HCT116 (cell line): ENCODE data around the gene QKI. TPM values are rescaled to one million over a fixed set of nuclear protein-coding genes. Genes with fewer than 3 reads are reported as not detected.

Source experiments
- ATAC-seq: fragments of 200-7000 bp; cut with Tn5 transposase; 2 replicates; pipeline ENCODE4 v1.9.1; 2020; ENCODE audit warnings: mild to moderate bottlenecking, moderate library complexity
- BruUV-seq: library from RNA; stranded (reverse); fragments of 400-500 nt; replicated peaks from 2 replicates; lab custom pipeline; 2021; lab: Mats Ljungman, UMichigan
- CTCF ChIA-PET: fragments of 300-600 bp; sonication (Branson Sonifier 250); formaldehyde crosslinking; loops from one replicate; lab custom pipeline; 2021; ENCODE audit warnings: antibody characterized with exemption; lab: Charles Lee
- POLR2A ChIA-PET: fragments of 300-600, 350-600 bp; sonication (Branson Sonifier 250); formaldehyde crosslinking; loops from one replicate; lab custom pipeline; 2021; ENCODE audit warnings: antibody characterized with exemption; lab: Charles Lee
- RAD21 ChIA-PET, 2 experiments: fragments of 300-600 bp; sonication (Branson Sonifier 250); formaldehyde crosslinking; loops; one replicate each; lab custom pipeline; 2023; ENCODE audit warnings: low total read pairs in 2 of 2; ENCODE audit not compliant: uncharacterized antibody in 2 of 2, unreplicated experiment in 2 of 2, low non-redundant PET in 1 of 2; lab: Charles Lee
- DNase-seq: peaks from one replicate; pipeline ENCODE4 v3.0.0-alpha.2; 2010; ENCODE audit warnings: low read depth, low spot score
- H2AFZ ChIP-seq: fragments of 200-600 bp; shearing (Covaris generic), sonication (generic); 2 replicates; pipeline ENCODE4 v1.6.1; 2017; ENCODE audit warnings: low read depth, mixed run types, mixed read lengths, antibody characterized with exemption, low read length; ENCODE audit not compliant: poor library complexity, severe bottlenecking
- H3K27ac ChIP-seq: 2 replicates; pipeline ENCODE4 v1.5.1; 2012; ENCODE audit warnings: low read depth, low read length
- H3K27me3 ChIP-seq: fragments of 200-600 bp; sonication (generic); 2 replicates; pipeline ENCODE4 v1.6.1; 2016; ENCODE audit warnings: mixed run types, low read length, mixed read lengths; ENCODE audit not compliant: insufficient read depth
- H3K36me3 ChIP-seq, 2 experiments: fragments of 200-500 bp in 1 of 2; fragments of 200-600 bp in 1 of 2; sonication (Bioruptor generic) in 1 of 2; sonication (generic) in 1 of 2; 2 replicates each; pipeline versions ENCODE4 v1.5.1 to v1.6.1; 2014 to 2016; ENCODE audit warnings: low read length in 2 of 2, inconsistent platforms in 1 of 2, mixed read lengths in 1 of 2, mixed run types in 1 of 2; ENCODE audit not compliant: insufficient read depth in 2 of 2, control insufficient read depth in 1 of 2
- H3K4me1 ChIP-seq, 2 experiments: fragments of 200-600 bp in 1 of 2; sonication (generic) in 1 of 2; 2 replicates each; pipeline versions ENCODE4 v1.5.1 to v1.6.1; 2012 to 2017; ENCODE audit warnings: low read length in 2 of 2, inconsistent platforms in 1 of 2, mild to moderate bottlenecking in 1 of 2, mixed read lengths in 1 of 2, mixed run types in 1 of 2, moderate library complexity in 1 of 2; ENCODE audit not compliant: insufficient read depth in 2 of 2, control insufficient read depth in 1 of 2
- H3K4me2 ChIP-seq: fragments of 200-600 bp; sonication (generic); 2 replicates; pipeline ENCODE4 v1.6.1; 2017; ENCODE audit warnings: mixed run types, low read length, mixed read lengths
- H3K4me3 ChIP-seq, 2 experiments: fragments of 200-600 bp in 1 of 2; sonication (generic) in 1 of 2; replicated peaks in 1 of 2; 2 replicates each; pipeline ENCODE4 v1.5.1; 2011 to 2016; ENCODE audit warnings: low read length in 2 of 2, control low read depth in 1 of 2, low read depth in 1 of 2, mild to moderate bottlenecking in 1 of 2, mixed read lengths in 1 of 2, mixed run types in 1 of 2
- H3K79me2 ChIP-seq: fragments of 200-600 bp; sonication (generic); 2 replicates; pipeline ENCODE4 v1.6.1; 2017; ENCODE audit warnings: mild to moderate bottlenecking, mixed run types, low read length, moderate library complexity, mixed read lengths; ENCODE audit not compliant: insufficient read depth
- H3K9ac ChIP-seq: fragments of 200-600 bp; sonication (generic); 2 replicates; pipeline ENCODE4 v1.6.1; 2016; ENCODE audit warnings: low read length, mixed read lengths
- H3K9me2 ChIP-seq: fragments of 200-600 bp; sonication (generic), shearing (Covaris generic); 2 replicates; pipeline ENCODE4 v1.6.1; 2017; ENCODE audit warnings: mixed run types, mild to moderate bottlenecking, moderate library complexity; ENCODE audit not compliant: insufficient read depth
- H3K9me3 ChIP-seq, 2 experiments: fragments of 200-500 bp in 1 of 2; fragments of 200-600 bp in 1 of 2; sonication (Bioruptor generic) in 1 of 2; sonication (generic) in 1 of 2; 2 replicates each; pipeline ENCODE4 v1.6.1; 2014 to 2017; ENCODE audit warnings: low read length in 2 of 2, mixed read lengths in 2 of 2, inconsistent platforms in 1 of 2, low read depth in 1 of 2, mild to moderate bottlenecking in 1 of 2, mixed run types in 1 of 2, moderate library complexity in 1 of 2; ENCODE audit not compliant: control insufficient read depth in 1 of 2, insufficient read depth in 1 of 2
- H4K20me1 ChIP-seq: fragments of 200-600 bp; sonication (generic), shearing (Covaris generic); 2 replicates; pipeline ENCODE4 v1.6.1; 2017; ENCODE audit warnings: mixed run types, mild to moderate bottlenecking, moderate library complexity; ENCODE audit not compliant: insufficient read depth
- CBX3 ChIP-seq: IDR thresholded peaks from 2 replicates; pipeline ENCODE4 v1.6.1; 2012; ENCODE audit warnings: low read depth
- CTCF ChIP-seq, 3 experiments: fragments of 200-600 bp in 1 of 3; sonication (generic) in 1 of 3; IDR thresholded peaks in 2 of 3; conservative IDR thresholded peaks in 1 of 3; 2 replicates each; pipeline ENCODE4 v1.5.1; 2012 to 2017; ENCODE audit warnings: low read depth in 2 of 3, low read length in 2 of 3, antibody characterized with exemption in 1 of 3, borderline replicate concordance in 1 of 3, control low read depth in 1 of 3, mild to moderate bottlenecking in 1 of 3, mixed read lengths in 1 of 3, mixed run types in 1 of 3, moderate library complexity in 1 of 3; ENCODE audit not compliant: insufficient read depth in 1 of 3
- ELF1 ChIP-seq: IDR thresholded peaks from 2 replicates; pipeline ENCODE4 v1.6.1; 2012; ENCODE audit warnings: low read depth, borderline replicate concordance
- EZH2 ChIP-seq: fragments of 200-600 bp; sonication (generic); IDR thresholded peaks from 2 replicates; pipeline ENCODE4 v1.6.1; 2017; ENCODE audit warnings: antibody characterized with exemption, mixed run types
- EZH2phosphoT487 ChIP-seq: fragments of 200-600 bp; IDR thresholded peaks from 2 replicates; pipeline ENCODE4 v1.6.1; 2018; ENCODE audit warnings: antibody characterized with exemption, borderline replicate concordance
- POLR2A ChIP-seq: IDR thresholded peaks from 2 replicates; pipeline ENCODE4 v1.7.0; 2011; ENCODE audit warnings: borderline replicate concordance; ENCODE audit not compliant: insufficient read depth, insufficient read length; ENCODE audit errors: extremely low read depth
- POLR2AphosphoS5 ChIP-seq: IDR thresholded peaks from 2 replicates; pipeline ENCODE4 v1.6.1; 2011; ENCODE audit warnings: mild to moderate bottlenecking, low read depth, low read length, moderate library complexity
- RAD21 ChIP-seq: IDR thresholded peaks from 2 replicates; pipeline ENCODE4 v1.6.1; 2012; ENCODE audit warnings: low read depth, mild to moderate bottlenecking
- REST ChIP-seq: IDR thresholded peaks from 2 replicates; pipeline ENCODE4 v1.6.1; 2012; ENCODE audit warnings: low read depth
- SP1 ChIP-seq: IDR thresholded peaks from 2 replicates; pipeline ENCODE4 v1.6.1; 2012; ENCODE audit warnings: low read depth
- SRF ChIP-seq: IDR thresholded peaks from 2 replicates; pipeline ENCODE4 v1.6.1; 2012; ENCODE audit warnings: low read depth
- YY1 ChIP-seq: IDR thresholded peaks from 2 replicates; pipeline ENCODE4 v1.6.1; 2011; ENCODE audit warnings: low read length, low read depth, moderate library complexity, mild to moderate bottlenecking; ENCODE audit not compliant: insufficient replicate concordance; ENCODE audit errors: extremely low read depth
- ZFX ChIP-seq: fragments of 450-650 bp; IDR thresholded peaks from 2 replicates; pipeline ENCODE4 v1.6.1; 2017
- intact Hi-C: fragments of 100-400 bp; cut with micrococcal nuclease; formaldehyde crosslinking; loops from 2 replicates; pipeline ENCODE4 v1.10.0; 2022
- total RNA-seq: library from RNA; stranded (reverse); gene quantifications from one replicate; pipeline ENCODE4 v1.2.1, GENCODE V29; 2021; ENCODE audit not compliant: unreplicated experiment
- TF ChIP-seq, protein P1 (sequence below): IDR thresholded peaks from 2 replicates; pipeline ENCODE4 v1.6.1; 2012

The QKI gene
- total RNA-seq, 1 experiment from 2014 or later: 35.3 TPM

GRCh38 chr6:163463795-163464194 is 49.3 kb downstream of the QKI start (continued):
- TF ChIP-seq CTCF (IDR thresholded peaks at IDR 0.05 in 2 of 3, conservative IDR thresholded peaks at IDR 0.05 in 1 of 3; ENCODE audit: borderline replicate concordance in 1 of 3, insufficient read depth in 1 of 3, low read depth in 2 of 3, low read length in 2 of 3): no peak
- no peak for TF ChIP-seq ZFX
- TF ChIP-seq, protein P1, sequence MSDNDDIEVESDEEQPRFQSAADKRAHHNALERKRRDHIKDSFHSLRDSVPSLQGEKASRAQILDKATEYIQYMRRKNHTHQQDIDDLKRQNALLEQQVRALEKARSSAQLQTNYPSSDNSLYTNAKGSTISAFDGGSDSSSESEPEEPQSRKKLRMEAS: no peak
- TF ChIP-seq RAD21: no peak

DNA sequence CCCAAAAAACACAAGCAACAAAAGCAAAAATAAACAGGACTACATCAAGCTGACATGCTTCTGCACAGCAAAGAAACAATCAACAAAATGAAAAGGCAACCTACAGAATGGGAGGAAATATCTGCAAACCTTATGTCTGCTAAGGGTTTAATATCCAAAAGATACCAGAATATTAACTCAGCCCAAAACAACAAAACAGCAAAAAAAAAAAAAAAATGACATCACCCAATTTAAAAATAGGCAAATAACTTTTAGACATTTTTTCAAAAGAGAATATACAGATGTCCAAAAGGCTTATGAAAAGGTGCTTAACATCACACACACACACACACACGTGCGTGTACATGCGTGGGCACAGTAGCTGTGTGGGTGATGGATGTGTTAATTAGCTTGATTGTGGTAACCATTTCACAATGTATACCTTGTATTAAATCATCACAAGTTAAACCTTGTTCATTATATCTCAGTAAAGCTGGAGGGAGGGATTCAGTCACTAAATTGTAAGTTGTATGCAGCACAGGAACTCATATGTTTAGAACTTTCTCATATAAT is 52.4 kb downstream of the QKI start:
- H3K9me3 ChIP-seq: peaks cover 0 to 2% of the 10 kb centered on the region in 2 experiments; a peak in 1 of 4 replicates
- no peaks in the 10 kb centered on the region for H3K4me1 ChIP-seq
- H3K27me3 ChIP-seq: no peaks in the 10 kb centered on the region
- TF ChIP-seq POLR2A (no peak), EZH2 (no peak), SP1 (no peak), SRF (no peak), POLR2AphosphoS5 (no peak), RAD21 (no peak), ELF1 (no peak), EZH2phosphoT487 (no peak), ZFX (no peak), CBX3 (no peak), REST (no peak), YY1 (no peak)
- TF ChIP-seq, protein P1: no peak
- TF ChIP-seq, all 23 proteins: peak for 0
- H3K9me2 ChIP-seq: no peaks in the 10 kb centered on the region
- no TSS peak for BruUV-seq
- ChIA-PET CTCF (no interaction called here), RAD21 (no interaction called here), POLR2A (no interaction called here)
- H4K20me1 ChIP-seq: no peaks in the 10 kb centered on the region
- DNase-seq (no peak), ATAC-seq (no peak)
- H3K4me3 ChIP-seq: no peak overlapping the region
- H3K36me3 ChIP-seq: no peaks in the 10 kb centered on the region
- no peak overlapping the region for H3K4me2 ChIP-seq
- H3K27ac ChIP-seq: no peak overlapping the region
- H2AFZ ChIP-seq: no peak overlapping the region
- H3K9ac ChIP-seq: no peak overlapping the region
- H3K79me2 ChIP-seq: peaks cover 28% of the 10 kb centered on the region
- intact Hi-C loops: no loop called here
